ENCODE results near the gene SORBS2. TPM values are rescaled to one million over a fixed set of nuclear protein-coding genes. Genes with fewer than 3 reads are reported as not detected.

SORBS2 gene
- total and polyA plus RNA-seq, 2 of the 8 experiments (the other 6 are each of a cell fraction or from before 2014, with no cell fraction given), result 73.0 to 87.1 TPM

GRCh38 chr4:185700048-185700447 is 111.9 kb downstream of the SORBS2 start:
- no peak for FAIRE-seq
- H2BK5ac ChIP-seq (ENCODE audit: low read depth, low read length), result no peak overlapping the region
- H4K5ac ChIP-seq (ENCODE audit: insufficient read length, low read depth, low read length), result no peak overlapping the region
- WGBS, 2 experiments (ENCODE audit: extremely low coverage in 1 of 2, insufficient coverage in 1 of 2, insufficient read length in 1 of 2, insufficient replicate concordance in 2 of 2, low coverage in 1 of 2, low lambda C conversion rate in 2 of 2, missing lambda C conversion rate in 1 of 2), result 91% methylated on average over 3 of the region's 3 CpGs; no CpG with 5 or more reads in 1 of the 2 experiments
- no peaks in the 10 kb centered on the region for H3K79me1 ChIP-seq (ENCODE audit: low read depth, low read length)
- no peaks in the 10 kb centered on the region for H3K27me3 ChIP-seq (replicated peaks in 1 of 4; ENCODE audit: control insufficient read depth in 3 of 4, extremely low read depth in 1 of 4, insufficient read depth in 3 of 4, low read length in 3 of 4)
- H4K91ac ChIP-seq (replicated peaks; ENCODE audit: insufficient read length, low read length), result no peak overlapping the region
- no peak overlapping the region for H3K18ac ChIP-seq (ENCODE audit: extremely low read depth, low read length)
- H3K4me3 ChIP-seq (ENCODE audit: extremely low read depth in 1 of 4, insufficient read depth in 2 of 4, low read depth in 3 of 4, low read length in 4 of 4), result no peak overlapping the region
- H3K36me3 ChIP-seq (ENCODE audit: control insufficient read depth in 2 of 4, insufficient read depth in 4 of 4, low read length in 3 of 4), result peaks cover 0 to 4% (median 0%) of the 10 kb centered on the region in 4 experiments; a peak in 2 of 8 replicates
- no peak overlapping the region for H3K56ac ChIP-seq (replicated peaks; ENCODE audit: insufficient read length, low read depth, low read length)
- H3K9ac ChIP-seq (replicated peaks in 1 of 4; ENCODE audit: extremely low read depth in 1 of 4, low read depth in 3 of 4, low read length in 3 of 4), result no peak overlapping the region
- no peaks in the 10 kb centered on the region for H3K23me2 ChIP-seq (ENCODE audit: low read depth, low read length)
- DNase-seq (ENCODE audit: low read depth in 1 of 2, low spot score in 2 of 2), result no peak
- H3K4ac ChIP-seq (replicated peaks; ENCODE audit: insufficient read length, low read depth, low read length), result no peak overlapping the region
- H3K4me1 ChIP-seq (replicated peaks in 1 of 4; ENCODE audit: control insufficient read depth in 3 of 4, insufficient read depth in 4 of 4, low read length in 3 of 4), result peaks cover 0 to 4% (median 3%) of the 10 kb centered on the region in 4 experiments; a peak in 4 of 7 replicates
- no peak overlapping the region for H3K27ac ChIP-seq (ENCODE audit: low read depth, low read length)
- H2BK120ac ChIP-seq (replicated peaks; ENCODE audit: low read depth, low read length), result no peak overlapping the region
- no peaks in the 10 kb centered on the region for H4K20me1 ChIP-seq (replicated peaks in 1 of 2; ENCODE audit: control insufficient read depth in 1 of 2, insufficient read depth in 2 of 2, low read length in 2 of 2)
- no peaks in the 10 kb centered on the region for H3K79me2 ChIP-seq (ENCODE audit: control insufficient read depth in 1 of 2, insufficient read depth in 2 of 2, low read length in 2 of 2)
- no peak overlapping the region for H2BK20ac ChIP-seq (ENCODE audit: low read length)
- ChIA-PET POLR2A (ENCODE audit: partially characterized antibody) (no interaction called here), CTCF (ENCODE audit: partially characterized antibody) (interaction anchor here (0.6 kb wide), 1 partner anchor 408 kb away, joined by 3 read pairs; no protein-coding TSS in a partner anchor)
- H3K4me2 ChIP-seq (ENCODE audit: insufficient read depth in 1 of 2, low read depth in 2 of 2, low read length in 2 of 2), result no peak overlapping the region
- no peak overlapping the region for H2AFZ ChIP-seq (ENCODE audit: low read length)
- TF ChIP-seq FOSL1 (IDR thresholded peaks at IDR 0.05; ENCODE audit: insufficient read depth, low read depth, low read length) (no peak), TEAD4 (IDR thresholded peaks at IDR 0.05; ENCODE audit: low read depth, low read length) (no peak), ATF2 (IDR thresholded peaks at IDR 0.05; ENCODE audit: low read length) (no peak), TAF1 (IDR thresholded peaks at IDR 0.05; ENCODE audit: low read depth, low read length) (no peak), CREB1 (IDR thresholded peaks at IDR 0.05) (no peak), BCL11A (IDR thresholded peaks at IDR 0.05; ENCODE audit: low read depth in 2 of 2, low read length in 2 of 2) (no peak), SIN3A (conservative IDR thresholded peaks at IDR 0.05 in 1 of 2, IDR thresholded peaks at IDR 0.05 in 1 of 2; ENCODE audit: low read depth in 1 of 2, low read length in 2 of 2) (no peak), KDM5A (IDR thresholded peaks at IDR 0.05; ENCODE audit: low read length) (no peak)
- no peak overlapping the region for H2BK12ac ChIP-seq (ENCODE audit: low read depth, low read length)
- H3K14ac ChIP-seq (ENCODE audit: insufficient read length), result no peak overlapping the region
- peaks cover 5% of the 10 kb centered on the region in 2 experiments; a peak in 1 of 4 replicates for H3K9me3 ChIP-seq (ENCODE audit: insufficient read depth in 2 of 2, low read depth in 1 of 2, low read length in 1 of 2)
- H2BK15ac ChIP-seq (ENCODE audit: low read length), result no peak overlapping the region
- H3K23ac ChIP-seq (ENCODE audit: insufficient read length), result no peak overlapping the region
- no peak overlapping the region for H2AK5ac ChIP-seq (ENCODE audit: low read depth, low read length)
- no peak overlapping the region for H4K8ac ChIP-seq (ENCODE audit: extremely low read depth, insufficient read depth, low read length)
